ENCODE data around the gene AQP2. TPM values are rescaled to one million over a fixed set of nuclear protein-coding genes. Genes with fewer than 3 reads are reported as not detected.

Gene AQP2
- total and polyA plus RNA-seq, 2 of the 13 experiments (the other 11 are each of a cell fraction or from before 2014, with no cell fraction given): not detected

DNA sequence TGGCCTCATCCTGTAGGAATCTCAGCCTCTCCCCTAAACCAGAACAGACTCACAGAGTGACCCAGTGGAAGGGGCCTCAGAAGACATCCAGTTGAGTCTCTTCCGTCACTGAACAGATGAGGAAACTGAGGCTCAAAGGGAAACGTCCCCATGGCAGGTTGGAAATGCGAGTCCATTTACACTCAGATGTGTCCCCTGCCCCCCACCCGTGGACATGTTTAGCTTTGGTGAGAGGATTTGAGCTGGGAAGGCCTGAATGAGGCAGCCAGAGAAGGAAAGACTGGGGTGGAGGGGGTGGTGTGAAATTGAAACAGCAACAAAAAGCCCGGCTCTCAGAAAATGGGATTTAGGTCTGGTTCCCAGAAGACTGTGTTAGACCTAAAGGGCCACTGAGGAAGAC lies 48.6 kb upstream of the AQP2 start:
- POLR2A ChIA-PET: no interaction called here
- WGBS (ENCODE audit: low lambda C conversion rate): 28% methylated on average over 5 of the region's 5 CpGs

DNA sequence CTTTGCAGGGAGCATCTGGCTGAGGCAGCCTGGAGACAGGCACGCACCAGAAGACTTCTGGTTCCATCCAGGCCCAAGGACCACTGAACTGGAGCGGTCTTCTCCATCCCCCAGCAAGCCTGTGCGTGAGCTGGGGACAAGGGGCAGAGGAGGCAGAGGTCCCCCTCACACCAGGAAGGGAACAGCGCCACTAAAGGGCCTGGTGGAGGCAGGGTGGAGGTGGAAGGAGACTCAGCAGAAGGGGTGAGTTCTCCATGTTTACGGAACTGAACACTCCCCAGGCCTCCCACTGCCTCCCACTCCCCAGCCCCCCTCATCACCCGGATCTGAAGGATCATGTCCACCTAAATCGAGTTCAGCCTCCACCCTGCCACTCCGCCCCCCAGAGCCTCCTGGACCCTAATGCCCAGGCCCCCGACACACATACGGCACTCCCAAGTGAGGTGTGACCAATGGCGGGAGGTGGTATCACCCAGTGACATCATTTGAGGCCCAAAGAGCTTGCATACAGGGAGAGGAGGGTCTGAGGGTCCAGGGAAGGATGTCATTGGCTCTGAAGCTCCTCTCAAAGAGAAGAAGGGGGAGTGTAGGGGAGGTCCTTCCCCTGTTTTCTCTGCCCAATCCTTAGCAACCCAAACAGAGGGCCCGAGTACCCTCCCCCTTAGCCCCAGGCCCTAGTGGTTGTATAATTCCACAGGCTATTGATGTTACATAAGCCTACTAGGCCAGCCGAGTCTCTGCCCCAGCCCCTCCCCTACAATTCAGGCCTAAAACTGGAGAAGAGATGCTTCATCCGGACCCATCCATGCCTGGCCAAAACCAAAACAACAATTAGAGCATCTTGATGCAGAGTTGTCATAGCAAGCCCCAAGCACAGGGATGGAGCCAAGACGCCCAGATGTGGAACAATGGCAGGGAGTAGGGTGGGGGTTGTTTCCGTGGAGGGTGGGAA lies 47.9 kb upstream of the AQP2 start:
- no peak for FAIRE-seq
- in situ Hi-C loops (cut with HindIII; ENCODE audit: extremely low pct_ligation_motif_present, low pct_unique_long_range_greater_than_20kb) (no loop called here), intact Hi-C loops (cut with micrococcal nuclease; ENCODE audit: unreplicated experiment) (no loop called here)
- Histone ChIP-seq H3K9me3 (ENCODE audit: low read length) (no peaks in the 10 kb centered on the region), H3K4me3 (replicated peaks in 1 of 3; ENCODE audit: insufficient read depth in 1 of 3, low read depth in 2 of 3, low read length in 3 of 3) (no peak overlapping the region), H3K36me3 (replicated peaks in 1 of 2; ENCODE audit: control insufficient read depth in 1 of 2, insufficient read depth in 2 of 2, low read length in 2 of 2) (no peaks in the 10 kb centered on the region), H3K27ac (ENCODE audit: extremely low read length, insufficient read depth, low read length) (no peak overlapping the region), H4K20me1 (ENCODE audit: insufficient read depth, low read length) (0 out of 2 replicates have a peak, but pooled peaks cover 2% of the 10 kb centered on the region), H3K27me3 (ENCODE audit: control insufficient read depth in 1 of 2, insufficient read depth in 2 of 2, low read length in 2 of 2) (peaks cover 8 to 22% of the 10 kb centered on the region in 2 experiments; a peak in 4 of 5 replicates), H3K9ac (ENCODE audit: insufficient read depth, low read depth, low read length) (no peak overlapping the region), H2AFZ (ENCODE audit: low read length) (no peak overlapping the region), H3K4me2 (ENCODE audit: low read depth, low read length) (no peak overlapping the region), H3K4me1 (ENCODE audit: insufficient read depth, low read length) (no peaks in the 10 kb centered on the region), H3K79me2 (ENCODE audit: insufficient read depth, low read length) (no peaks in the 10 kb centered on the region)
- DNase-seq (ENCODE audit: low spot score): no peak
- POLR2A ChIA-PET: no interaction called here
- CTCF ChIA-PET (ENCODE audit: low intra/inter-chr PET ratio, low total read pairs): no interaction called here
- peak; percentile 69 for ATAC-seq
- TF ChIP-seq IRX3 (CRISPR knock-in tag; IDR thresholded peaks at IDR 0.05; ENCODE audit: borderline replicate concordance, low read depth) (no peak), GABPB1 (CRISPR knock-in tag; IDR thresholded peaks at IDR 0.05) (no peak), RBFOX2 (IDR thresholded peaks at IDR 0.05; ENCODE audit: low read depth, low read length) (no peak)
- WGBS (ENCODE audit: low lambda C conversion rate): 30% methylated on average over 11 of the region's 16 CpGs
- no TSS peak for BruUV-seq (replicated peaks)

More for the DNA sequence above, 48.6 kb upstream of the AQP2 start:
- H3K27ac ChIP-seq (ENCODE audit: extremely low read length, insufficient read depth, low read length): no peak overlapping the region
- no peaks in the 10 kb centered on the region for H3K9me3 ChIP-seq (ENCODE audit: low read length)
- no peak for FAIRE-seq
- intact Hi-C loops (cut with micrococcal nuclease; ENCODE audit: unreplicated experiment): no loop called here
- no peak overlapping the region for H2AFZ ChIP-seq (ENCODE audit: low read length)
- no TSS peak for BruUV-seq (replicated peaks)
- TF ChIP-seq ZNF549 (CRISPR knock-in tag; IDR thresholded peaks at IDR 0.05): no peak
- H3K27me3 ChIP-seq (ENCODE audit: control insufficient read depth in 1 of 2, insufficient read depth in 2 of 2, low read length in 2 of 2): peaks cover 8 to 26% of the 10 kb centered on the region in 2 experiments; a peak in 4 of 5 replicates
- H3K79me2 ChIP-seq (ENCODE audit: insufficient read depth, low read length): no peaks in the 10 kb centered on the region
- CTCF ChIA-PET (ENCODE audit: low intra/inter-chr PET ratio, low total read pairs): no interaction called here
- no peak for DNase-seq (ENCODE audit: low spot score)
- in situ Hi-C loops (cut with HindIII; ENCODE audit: extremely low pct_ligation_motif_present, low pct_unique_long_range_greater_than_20kb): no loop called here
- H3K4me2 ChIP-seq (ENCODE audit: low read depth, low read length): no peak overlapping the region
- H3K4me3 ChIP-seq (replicated peaks in 1 of 3; ENCODE audit: insufficient read depth in 1 of 3, low read depth in 2 of 3, low read length in 3 of 3): no peak overlapping the region
- 0 out of 2 replicates have a peak, but pooled peaks cover 2% of the 10 kb centered on the region for H4K20me1 ChIP-seq (ENCODE audit: insufficient read depth, low read length)
- no peak overlapping the region for H3K9ac ChIP-seq (ENCODE audit: insufficient read depth, low read depth, low read length)
- no peak for ATAC-seq
- no peaks in the 10 kb centered on the region for H3K36me3 ChIP-seq (replicated peaks in 1 of 2; ENCODE audit: control insufficient read depth in 1 of 2, insufficient read depth in 2 of 2, low read length in 2 of 2)
- H3K4me1 ChIP-seq (ENCODE audit: insufficient read depth, low read length): no peaks in the 10 kb centered on the region

Measured in HepG2 (cell line).